DND-41 (cell line): ENCODE results near the gene CHST12.
"Not testable (repeated sequence)": the region's sequence is repeated elsewhere in the genome, so short reads cannot be mapped to it uniquely, and the experiment has no call there.

Source experiments
- CTCF ChIP-seq: IDR thresholded peaks from 2 replicates; pipeline ENCODE4 v1.5.1; 2012; ENCODE audit warnings: borderline replicate concordance, low read length, moderate library complexity, mild to moderate bottlenecking; ENCODE audit not compliant: poor library complexity, severe bottlenecking; ENCODE audit errors: extremely low read depth
- EZH2 ChIP-seq: IDR thresholded peaks from 3 replicates; pipeline ENCODE4 v1.6.1; 2012; ENCODE audit warnings: borderline replicate concordance, low read depth, mild to moderate bottlenecking, moderate library complexity, low read length, inconsistent platforms; ENCODE audit not compliant: severe bottlenecking

DNA sequence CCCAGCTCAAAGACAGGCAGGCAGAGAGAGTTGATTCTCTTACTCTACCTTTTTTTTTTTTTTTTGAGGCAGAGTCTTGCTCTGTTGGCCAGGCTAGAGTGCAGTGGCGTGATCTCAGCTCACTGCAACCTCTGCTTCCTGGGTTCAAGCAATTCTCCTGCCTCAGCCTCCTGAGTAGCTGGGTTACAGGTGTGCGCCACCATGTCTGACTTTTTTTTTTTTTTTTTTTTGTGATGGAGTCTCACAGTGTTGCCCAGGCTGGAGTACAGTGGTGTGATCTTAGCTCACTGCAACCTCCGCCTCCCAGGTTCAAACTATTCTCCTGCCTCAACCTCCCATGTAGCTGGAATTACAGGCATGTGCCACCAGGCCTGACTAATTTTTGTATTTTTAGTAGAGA is 13.8 kb downstream of the CHST12 start:
- TF ChIP-seq CTCF, EZH2: not testable (repeated sequence)
